Lower leg skin (tissue), 3 donors: ENCODE data around the gene OR52E4.

ENCODE experiments used
- CTCF ChIP-seq, 3 donors: fragments of 450-650 bp; IDR thresholded peaks; one replicate each; pipeline ENCODE4 v1.5.1; 2016; ENCODE audit warnings: antibody characterized with exemption in 3 of 3, mild to moderate bottlenecking in 3 of 3, moderate library complexity in 2 of 3
- POLR2A ChIP-seq, 2 donors: fragments of 450-650 bp; IDR thresholded peaks; one replicate each; pipeline ENCODE4 v1.6.1; 2016 to 2017; ENCODE audit warnings: antibody characterized with exemption in 2 of 2, mild to moderate bottlenecking in 1 of 2, moderate library complexity in 1 of 2

GRCh38 chr11:5841797-5842196 is 38.6 kb upstream of the OR52E4 start, which contains the start of gene OR52E6:
- TF ChIP-seq CTCF (IDR thresholded peaks at IDR 0.05) (no peak), POLR2A (IDR thresholded peaks at IDR 0.05) (no peak)
